Measurements from ENCODE around the gene COMMD10. TPM values are rescaled to one million over a fixed set of nuclear protein-coding genes. Genes with fewer than 3 reads are reported as not detected.

The COMMD10 gene
- total and polyA plus RNA-seq, 5 donors from 2014 or later: 32.7 to 58.6 (median 46.1) TPM

- peaks cover 0 to 3% (median 1%) of the 10 kb centered on the region in 4 donors for H3K4me1 Mint-ChIP-seq
- Histone ChIP-seq H3K27ac (ENCODE audit: insufficient read depth, low read length, poor library complexity, severe bottlenecking) (no peak overlapping the region), H3K9me3 (ENCODE audit: control insufficient read depth in 2 of 2, low read length in 2 of 2) (peaks cover 14 to 19% of the 10 kb centered on the region in 2 experiments), H3K4me3 (ENCODE audit: low read depth, low read length) (no peak overlapping the region), H3K4me1 (ENCODE audit: control insufficient read depth, insufficient read depth, low read length, poor library complexity, severe bottlenecking) (no peaks in the 10 kb centered on the region), H3K36me3 (ENCODE audit: control insufficient read depth, insufficient read depth, low read length) (no peaks in the 10 kb centered on the region), H3K27me3 (ENCODE audit: control insufficient read depth, insufficient read depth, low read length) (no peaks in the 10 kb centered on the region)
- peaks cover 31% of the 10 kb centered on the region for H3K36me3 Mint-ChIP-seq
- H3K27me3 Mint-ChIP-seq: no peaks in the 10 kb centered on the region
- H3K27ac Mint-ChIP-seq: no peak overlapping the region
- no peak overlapping the region for H3K4me3 Mint-ChIP-seq
- no peak for ATAC-seq (ENCODE audit: low read depth in 2 of 2)
- H3K9me3 Mint-ChIP-seq: peaks cover 0 to 49% (median 10%) of the 10 kb centered on the region in 7 donors
- DNase-seq: no peak
These were observed 189.4 kb downstream of the COMMD10 start for GRCh38 chr5:116274251-116274650.

- no peak overlapping the region for H3K27ac Mint-ChIP-seq
- Histone ChIP-seq H3K4me1 (ENCODE audit: control insufficient read depth, insufficient read depth, low read length, poor library complexity, severe bottlenecking) (no peaks in the 10 kb centered on the region), H3K27ac (ENCODE audit: insufficient read depth, low read length, poor library complexity, severe bottlenecking) (no peak overlapping the region), H3K27me3 (ENCODE audit: control insufficient read depth, insufficient read depth, low read length) (no peaks in the 10 kb centered on the region), H3K9me3 (ENCODE audit: control insufficient read depth in 2 of 2, low read length in 2 of 2) (peaks cover 14 to 19% of the 10 kb centered on the region in 2 experiments), H3K4me3 (ENCODE audit: low read depth, low read length) (no peak overlapping the region), H3K36me3 (ENCODE audit: control insufficient read depth, insufficient read depth, low read length) (no peaks in the 10 kb centered on the region)
- H3K4me1 Mint-ChIP-seq: peaks cover 0 to 11% (median 4%) of the 10 kb centered on the region in 4 donors
- DNase-seq: no peak
- no peak overlapping the region for H3K4me3 Mint-ChIP-seq
- ATAC-seq (ENCODE audit: low read depth in 2 of 2): no peak
- peaks cover 0 to 42% (median 10%) of the 10 kb centered on the region in 7 donors for H3K9me3 Mint-ChIP-seq
- peaks cover 25% of the 10 kb centered on the region for H3K36me3 Mint-ChIP-seq
- H3K27me3 Mint-ChIP-seq: no peaks in the 10 kb centered on the region
These were observed 190.5 kb downstream of the COMMD10 start for GRCh38 chr5:116275282-116275681.

GRCh38 chr5:116276952-116277351 is 192.1 kb downstream of the COMMD10 start:
- H3K36me3 Mint-ChIP-seq: peaks cover 21% of the 10 kb centered on the region
- peaks cover 8 to 25% (median 14%) of the 10 kb centered on the region in 4 donors for H3K4me1 Mint-ChIP-seq
- Histone ChIP-seq H3K27me3 (ENCODE audit: control insufficient read depth, insufficient read depth, low read length) (no peaks in the 10 kb centered on the region), H3K4me3 (ENCODE audit: low read depth, low read length) (no peak overlapping the region), H3K36me3 (ENCODE audit: control insufficient read depth, insufficient read depth, low read length) (no peaks in the 10 kb centered on the region), H3K4me1 (ENCODE audit: control insufficient read depth, insufficient read depth, low read length, poor library complexity, severe bottlenecking) (no peaks in the 10 kb centered on the region), H3K9me3 (ENCODE audit: control insufficient read depth in 2 of 2, low read length in 2 of 2) (peaks cover 14 to 19% of the 10 kb centered on the region in 2 experiments), H3K27ac (ENCODE audit: insufficient read depth, low read length, poor library complexity, severe bottlenecking) (no peak overlapping the region)
- H3K4me3 Mint-ChIP-seq: no peak overlapping the region
- H3K27me3 Mint-ChIP-seq: no peaks in the 10 kb centered on the region
- H3K9me3 Mint-ChIP-seq: peaks cover 0 to 34% (median 10%) of the 10 kb centered on the region in 7 donors
- H3K27ac Mint-ChIP-seq: no peak overlapping the region
- no peak for DNase-seq
- no peak for ATAC-seq (ENCODE audit: low read depth in 2 of 2)

- Histone ChIP-seq H3K36me3 (ENCODE audit: control insufficient read depth, insufficient read depth, low read length) (no peaks in the 10 kb centered on the region), H3K4me3 (ENCODE audit: low read depth, low read length) (no peak overlapping the region), H3K4me1 (ENCODE audit: control insufficient read depth, insufficient read depth, low read length, poor library complexity, severe bottlenecking) (no peaks in the 10 kb centered on the region), H3K9me3 (ENCODE audit: control insufficient read depth in 2 of 2, low read length in 2 of 2) (peaks cover 11 to 14% of the 10 kb centered on the region in 2 experiments), H3K27me3 (ENCODE audit: control insufficient read depth, insufficient read depth, low read length) (no peaks in the 10 kb centered on the region), H3K27ac (ENCODE audit: insufficient read depth, low read length, poor library complexity, severe bottlenecking) (no peak overlapping the region)
- H3K9me3 Mint-ChIP-seq: peaks cover 4 to 26% (median 6%) of the 10 kb centered on the region in 7 donors
- no peak overlapping the region for H3K4me3 Mint-ChIP-seq
- DNase-seq (no peak), ATAC-seq (ENCODE audit: low read depth in 2 of 2) (no peak)
- peaks cover 14% of the 10 kb centered on the region for H3K36me3 Mint-ChIP-seq
- H3K27ac Mint-ChIP-seq: no peak overlapping the region
- H3K4me1 Mint-ChIP-seq: peaks cover 13 to 26% (median 16%) of the 10 kb centered on the region in 4 donors
- H3K27me3 Mint-ChIP-seq: no peaks in the 10 kb centered on the region
These were observed 195.5 kb downstream of the COMMD10 start for GRCh38 chr5:116280149-116280803.

GRCh38 chr5:116281309-116281708 is 196.5 kb downstream of the COMMD10 start:
- no peaks in the 10 kb centered on the region for H3K27me3 ChIP-seq (ENCODE audit: control insufficient read depth, insufficient read depth, low read length)
- H3K4me1 Mint-ChIP-seq: peaks cover 13 to 26% (median 20%) of the 10 kb centered on the region in 4 donors
- H3K36me3 ChIP-seq (ENCODE audit: control insufficient read depth, insufficient read depth, low read length): no peaks in the 10 kb centered on the region
- H3K4me3 ChIP-seq (ENCODE audit: low read depth, low read length): peak overlapping the region; percentile 49
- no peak for ATAC-seq (ENCODE audit: low read depth in 2 of 2)
- H3K4me3 Mint-ChIP-seq: peak overlapping the region in 3 of 4 donors; percentile 39 to 66 (median 65)
- peak overlapping the region in 2 of 3 donors; percentile 18 to 19 for H3K27ac Mint-ChIP-seq
- no peak overlapping the region for H3K27ac ChIP-seq (ENCODE audit: insufficient read depth, low read length, poor library complexity, severe bottlenecking)
- peaks cover 17% of the 10 kb centered on the region for H3K36me3 Mint-ChIP-seq
- peak in 1 of 3 donors; percentile 41 for DNase-seq
- no peaks in the 10 kb centered on the region for H3K27me3 Mint-ChIP-seq
- H3K4me1 ChIP-seq (ENCODE audit: control insufficient read depth, insufficient read depth, low read length, poor library complexity, severe bottlenecking): no peaks in the 10 kb centered on the region
- H3K9me3 ChIP-seq (ENCODE audit: control insufficient read depth in 2 of 2, low read length in 2 of 2): peaks cover 6 to 12% of the 10 kb centered on the region in 2 experiments
- peaks cover 3 to 27% (median 13%) of the 10 kb centered on the region in 7 donors for H3K9me3 Mint-ChIP-seq

- H3K27me3 Mint-ChIP-seq: no peaks in the 10 kb centered on the region
- ATAC-seq (ENCODE audit: low read depth in 2 of 2) (no peak), DNase-seq (no peak)
- peaks cover 0 to 10% (median 2%) of the 10 kb centered on the region in 4 donors for H3K4me1 Mint-ChIP-seq
- H3K36me3 Mint-ChIP-seq: peaks cover 58% of the 10 kb centered on the region
- H3K4me1 ChIP-seq (ENCODE audit: control insufficient read depth, insufficient read depth, low read length, poor library complexity, severe bottlenecking): no peaks in the 10 kb centered on the region
- H3K27me3 ChIP-seq (ENCODE audit: control insufficient read depth, insufficient read depth, low read length): no peaks in the 10 kb centered on the region
- H3K9me3 Mint-ChIP-seq: peaks cover 3 to 34% (median 20%) of the 10 kb centered on the region in 7 donors
- H3K4me3 ChIP-seq (ENCODE audit: low read depth, low read length): no peak overlapping the region
- peaks cover 6 to 16% of the 10 kb centered on the region in 2 experiments for H3K9me3 ChIP-seq (ENCODE audit: control insufficient read depth in 2 of 2, low read length in 2 of 2)
- no peak overlapping the region for H3K27ac ChIP-seq (ENCODE audit: insufficient read depth, low read length, poor library complexity, severe bottlenecking)
- no peak overlapping the region for H3K4me3 Mint-ChIP-seq
- H3K36me3 ChIP-seq (ENCODE audit: control insufficient read depth, insufficient read depth, low read length): peaks cover 14% of the 10 kb centered on the region
- no peak overlapping the region for H3K27ac Mint-ChIP-seq
These were observed 203.7 kb downstream of the COMMD10 start for GRCh38 chr5:116288524-116288923.

GRCh38 chr5:116289276-116289675 is 204.5 kb downstream of the COMMD10 start:
- Mint-ChIP-seq H3K4me1 (peaks cover 0 to 10% (median 2%) of the 10 kb centered on the region in 4 donors), H3K27ac (no peak overlapping the region), H3K9me3 (peaks cover 3 to 34% (median 20%) of the 10 kb centered on the region in 7 donors), H3K36me3 (peaks cover 62% of the 10 kb centered on the region), H3K4me3 (no peak overlapping the region), H3K27me3 (no peaks in the 10 kb centered on the region)
- ATAC-seq (ENCODE audit: low read depth in 2 of 2) (no peak), DNase-seq (no peak)
- Histone ChIP-seq H3K4me3 (ENCODE audit: low read depth, low read length) (no peak overlapping the region), H3K27ac (ENCODE audit: insufficient read depth, low read length, poor library complexity, severe bottlenecking) (no peak overlapping the region), H3K27me3 (ENCODE audit: control insufficient read depth, insufficient read depth, low read length) (no peaks in the 10 kb centered on the region), H3K36me3 (ENCODE audit: control insufficient read depth, insufficient read depth, low read length) (peaks cover 20% of the 10 kb centered on the region), H3K9me3 (ENCODE audit: control insufficient read depth in 2 of 2, low read length in 2 of 2) (peaks cover 6 to 16% of the 10 kb centered on the region in 2 experiments), H3K4me1 (ENCODE audit: control insufficient read depth, insufficient read depth, low read length, poor library complexity, severe bottlenecking) (no peaks in the 10 kb centered on the region)

GRCh38 chr5:116291271-116291670 is 206.4 kb downstream of the COMMD10 start:
- no peak overlapping the region for H3K27ac Mint-ChIP-seq
- Histone ChIP-seq H3K4me3 (ENCODE audit: low read depth, low read length) (no peak overlapping the region), H3K27me3 (ENCODE audit: control insufficient read depth, insufficient read depth, low read length) (no peaks in the 10 kb centered on the region), H3K4me1 (ENCODE audit: control insufficient read depth, insufficient read depth, low read length, poor library complexity, severe bottlenecking) (no peaks in the 10 kb centered on the region), H3K27ac (ENCODE audit: insufficient read depth, low read length, poor library complexity, severe bottlenecking) (no peak overlapping the region), H3K9me3 (ENCODE audit: control insufficient read depth in 2 of 2, low read length in 2 of 2) (peaks cover 6 to 16% of the 10 kb centered on the region in 2 experiments), H3K36me3 (ENCODE audit: control insufficient read depth, insufficient read depth, low read length) (peaks cover 21% of the 10 kb centered on the region)
- H3K4me1 Mint-ChIP-seq: peaks cover 0 to 4% (median under 1%) of the 10 kb centered on the region in 4 donors
- peaks cover 3 to 29% (median 15%) of the 10 kb centered on the region in 7 donors for H3K9me3 Mint-ChIP-seq
- H3K36me3 Mint-ChIP-seq: peaks cover 60% of the 10 kb centered on the region
- DNase-seq (no peak), ATAC-seq (ENCODE audit: low read depth in 2 of 2) (no peak)
- H3K27me3 Mint-ChIP-seq: no peaks in the 10 kb centered on the region
- no peak overlapping the region for H3K4me3 Mint-ChIP-seq
